Measurements from ENCODE around the gene P2RX1.

DNA sequence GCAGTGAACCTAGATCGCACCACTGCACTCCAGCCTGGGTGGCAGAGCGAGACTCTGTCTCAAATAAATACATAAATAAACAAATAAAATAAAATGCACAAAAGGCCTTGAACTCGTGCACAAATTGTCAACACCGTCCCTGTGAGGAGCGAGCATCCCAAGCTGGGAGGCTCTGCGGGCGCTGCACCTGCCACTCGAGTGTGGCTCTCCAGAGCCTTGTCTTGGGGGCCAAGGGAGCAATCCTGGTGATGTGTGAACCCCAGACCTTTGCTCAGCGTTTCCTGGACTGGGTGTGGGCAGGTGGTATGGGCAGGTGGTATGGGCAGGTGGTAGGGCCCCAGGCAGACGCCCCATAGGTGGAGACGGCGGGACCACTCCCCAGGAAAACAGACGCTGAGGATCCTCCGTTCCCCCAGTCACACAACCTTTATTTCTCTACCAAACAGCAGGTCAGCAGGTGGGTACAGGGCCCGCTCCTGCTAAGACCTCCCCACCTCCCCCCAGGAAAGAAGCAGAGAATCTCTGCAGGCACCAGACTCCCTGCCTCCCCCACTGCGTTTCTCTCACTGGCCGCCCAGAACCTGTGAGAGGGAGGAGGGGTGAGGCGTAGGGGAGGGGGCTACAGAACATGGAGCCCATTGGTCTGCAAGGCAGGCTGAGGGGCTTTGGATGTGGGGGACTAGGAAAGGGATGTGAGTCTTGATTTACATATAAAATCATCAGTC, 7.4 kb upstream of the P2RX1 start:
- TF ChIP-seq, protein P1, sequence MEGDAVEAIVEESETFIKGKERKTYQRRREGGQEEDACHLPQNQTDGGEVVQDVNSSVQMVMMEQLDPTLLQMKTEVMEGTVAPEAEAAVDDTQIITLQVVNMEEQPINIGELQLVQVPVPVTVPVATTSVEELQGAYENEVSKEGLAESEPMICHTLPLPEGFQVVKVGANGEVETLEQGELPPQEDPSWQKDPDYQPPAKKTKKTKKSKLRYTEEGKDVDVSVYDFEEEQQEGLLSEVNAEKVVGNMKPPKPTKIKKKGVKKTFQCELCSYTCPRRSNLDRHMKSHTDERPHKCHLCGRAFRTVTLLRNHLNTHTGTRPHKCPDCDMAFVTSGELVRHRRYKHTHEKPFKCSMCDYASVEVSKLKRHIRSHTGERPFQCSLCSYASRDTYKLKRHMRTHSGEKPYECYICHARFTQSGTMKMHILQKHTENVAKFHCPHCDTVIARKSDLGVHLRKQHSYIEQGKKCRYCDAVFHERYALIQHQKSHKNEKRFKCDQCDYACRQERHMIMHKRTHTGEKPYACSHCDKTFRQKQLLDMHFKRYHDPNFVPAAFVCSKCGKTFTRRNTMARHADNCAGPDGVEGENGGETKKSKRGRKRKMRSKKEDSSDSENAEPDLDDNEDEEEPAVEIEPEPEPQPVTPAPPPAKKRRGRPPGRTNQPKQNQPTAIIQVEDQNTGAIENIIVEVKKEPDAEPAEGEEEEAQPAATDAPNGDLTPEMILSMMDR (IDR thresholded peaks at IDR 0.05): no peak
- TF ChIP-seq EP300 (IDR thresholded peaks at IDR 0.05; ENCODE audit: low read depth): no peak
